ENCODE results near the gene PTPRK. TPM values are rescaled to one million over a fixed set of nuclear protein-coding genes. Genes with fewer than 3 reads are reported as not detected.

Gene PTPRK
- polyA plus RNA-seq, 3 donors, result 0.01 TPM; not detected in 2

GRCh38 chr6:128339635-128340450 lies 180.6 kb downstream of the PTPRK start:
- WGBS (ENCODE audit: insufficient coverage), result no CpG with 5 or more reads among the region's 1 CpG
- Mint-ChIP-seq H3K27ac (no peak overlapping the region), H3K36me3 (no peaks in the 10 kb centered on the region), H3K4me3 (no peak overlapping the region), H3K4me1 (no peaks in the 10 kb centered on the region), H3K27me3 (ENCODE audit: low read depth in 3 of 3) (peaks cover 0 to 5% (median 2%) of the 10 kb centered on the region in 3 donors), H3K9me3 (peaks cover 0 to 1% (median 0%) of the 10 kb centered on the region in 7 donors)
- H3K27me3 ChIP-seq (ENCODE audit: control insufficient read depth in 2 of 2, insufficient read depth in 2 of 2, low read length in 2 of 2), result no peaks in the 10 kb centered on the region
- H3K4me1 ChIP-seq (ENCODE audit: control insufficient read depth in 1 of 2, insufficient read depth in 2 of 2, low read length in 2 of 2), result no peaks in the 10 kb centered on the region
- no peak overlapping the region for H3K4me3 ChIP-seq (replicated peaks in 1 of 3; ENCODE audit: low read depth in 2 of 3, low read length in 3 of 3)
- TF ChIP-seq CTCF (IDR thresholded peaks at IDR 0.05), result no peak
- H3K36me3 ChIP-seq (replicated peaks in 1 of 2; ENCODE audit: control insufficient read depth in 1 of 2, insufficient read depth in 2 of 2, low read length in 2 of 2), result no peaks in the 10 kb centered on the region
- intact Hi-C loops (cut with micrococcal nuclease), result no loop called here
- no peak overlapping the region for H3K27ac ChIP-seq (ENCODE audit: low read depth in 1 of 2, low read length in 2 of 2)
- H3K9me3 ChIP-seq (replicated peaks in 1 of 2; ENCODE audit: control insufficient read depth in 1 of 2, insufficient read depth in 1 of 2, low read length in 2 of 2), result no peaks in the 10 kb centered on the region
- no peaks in the 10 kb centered on the region for H4K20me1 ChIP-seq (ENCODE audit: insufficient read depth, low read length)
- no peak overlapping the region for H3K9ac ChIP-seq (ENCODE audit: insufficient read depth, low read length, poor library complexity, severe bottlenecking)
- no peak for DNase-seq
- H2AFZ ChIP-seq (ENCODE audit: insufficient read depth, low read depth, low read length, poor library complexity, severe bottlenecking), result no peak overlapping the region
- H3K79me2 ChIP-seq (ENCODE audit: insufficient read depth, low read length), result no peaks in the 10 kb centered on the region
- no peak overlapping the region for H3K4me2 ChIP-seq (replicated peaks; ENCODE audit: extremely low read depth, low read length, poor library complexity, severe bottlenecking)

GRCh38 chr6:128337619-128338018 lies 182.8 kb downstream of the PTPRK start:
- WGBS (ENCODE audit: insufficient coverage), result no CpG with 5 or more reads among the region's 1 CpG
- no peak overlapping the region for H3K27ac Mint-ChIP-seq
- no peaks in the 10 kb centered on the region for H3K9me3 Mint-ChIP-seq
- H3K4me1 Mint-ChIP-seq, result no peaks in the 10 kb centered on the region
- Histone ChIP-seq H3K27me3 (ENCODE audit: control insufficient read depth in 2 of 2, insufficient read depth in 2 of 2, low read length in 2 of 2) (no peaks in the 10 kb centered on the region), H3K9ac (ENCODE audit: insufficient read depth, low read length, poor library complexity, severe bottlenecking) (no peak overlapping the region), H4K20me1 (ENCODE audit: insufficient read depth, low read length) (no peaks in the 10 kb centered on the region), H3K4me1 (ENCODE audit: control insufficient read depth in 1 of 2, insufficient read depth in 2 of 2, low read length in 2 of 2) (no peaks in the 10 kb centered on the region), H3K4me3 (replicated peaks in 1 of 3; ENCODE audit: low read depth in 2 of 3, low read length in 3 of 3) (no peak overlapping the region), H3K79me2 (ENCODE audit: insufficient read depth, low read length) (no peaks in the 10 kb centered on the region), H3K36me3 (replicated peaks in 1 of 2; ENCODE audit: control insufficient read depth in 1 of 2, insufficient read depth in 2 of 2, low read length in 2 of 2) (no peaks in the 10 kb centered on the region), H3K9me3 (replicated peaks in 1 of 2; ENCODE audit: control insufficient read depth in 1 of 2, insufficient read depth in 1 of 2, low read length in 2 of 2) (no peaks in the 10 kb centered on the region), H3K27ac (ENCODE audit: low read depth in 1 of 2, low read length in 2 of 2) (no peak overlapping the region), H2AFZ (ENCODE audit: insufficient read depth, low read depth, low read length, poor library complexity, severe bottlenecking) (no peak overlapping the region), H3K4me2 (replicated peaks; ENCODE audit: extremely low read depth, low read length, poor library complexity, severe bottlenecking) (no peak overlapping the region)
- no peak for TF ChIP-seq CTCF (IDR thresholded peaks at IDR 0.05)
- no peak for DNase-seq
- intact Hi-C loops (cut with micrococcal nuclease), result no loop called here
- no peak overlapping the region for H3K4me3 Mint-ChIP-seq
- peaks cover 0 to 4% (median 0%) of the 10 kb centered on the region in 3 donors for H3K27me3 Mint-ChIP-seq (ENCODE audit: low read depth in 3 of 3)
- H3K36me3 Mint-ChIP-seq, result no peaks in the 10 kb centered on the region

Measured in CD14-positive monocyte (primary cell).